Adrenal gland (tissue), 12 donors: ENCODE data around the gene NOL6. TPM values are rescaled to one million over a fixed set of nuclear protein-coding genes. Genes with fewer than 3 reads are reported as not detected.

Source experiments
- DNase-seq, 7 donors: peaks; one replicate each; pipeline ENCODE4 v3.0.0-alpha.2; 2019 to 2020
- H3K27ac ChIP-seq, 5 donors: fragments of 200-600 bp; sonication (generic) in 4 of 5; 1 replicate in 3 of 5; 2 replicates in 2 of 5; pipeline versions ENCODE4 v1.5.1 to v1.8.0; 2016 to 2020; ENCODE audit warnings: mild to moderate bottlenecking in 1 of 5
- H3K27me3 ChIP-seq: fragments of 200-600 bp; 2 replicates; pipeline ENCODE4 v1.8.0; 2021
- H3K36me3 ChIP-seq, 2 donors: fragments of 200-600 bp; replicated peaks in 1 of 2; 1 replicate in 1 of 2; 2 replicates in 1 of 2; pipeline versions ENCODE4 v1.5.1 to v1.8.0; 2018 to 2022
- H3K4me1 ChIP-seq, 2 donors: fragments of 200-600 bp; replicated peaks in 1 of 2; 1 replicate in 1 of 2; 2 replicates in 1 of 2; pipeline versions ENCODE4 v1.5.1 to v1.8.0; 2018 to 2021
- H3K4me3 ChIP-seq, 4 donors: fragments of 200-600 bp; sonication (generic) in 3 of 4; one replicate each; pipeline ENCODE4 v1.5.1; 2016 to 2018
- H3K9me3 ChIP-seq, 3 donors: fragments of 200-600 bp; sonication (generic) in 1 of 3; replicated peaks in 1 of 3; 1 replicate in 2 of 3; 2 replicates in 1 of 3; pipeline versions ENCODE4 v1.5.1 to v1.8.0; 2016 to 2021
- CTCF ChIP-seq, 6 experiments: fragments of 450-650 bp in 4 of 6; fragments of 200-600 bp in 2 of 6; sonication (generic) in 1 of 6; IDR thresholded peaks; 1 replicate in 5 of 6; 2 replicates in 1 of 6; pipeline versions ENCODE4 v1.5.1 to v1.8.0; 2016 to 2021; ENCODE audit warnings: antibody characterized with exemption in 6 of 6, mild to moderate bottlenecking in 2 of 6, moderate library complexity in 1 of 6
- POLR2A ChIP-seq, 2 donors: fragments of 450-650 bp; IDR thresholded peaks; one replicate each; pipeline ENCODE4 v1.6.1; 2017; ENCODE audit warnings: antibody characterized with exemption in 2 of 2, mild to moderate bottlenecking in 2 of 2, moderate library complexity in 1 of 2
- WGBS, 4 donors: extraction: QIAGEN DNeasy Blood & Tissue Kit in 2 of 4; methylation state at CpG; one replicate each; pipeline versions ENCODE4 v1.1.5 to v1.1.7; 2013 to 2017; 5-methylcytosine and 5-hydroxymethylcytosine counted together
- intact Hi-C, 2 donors: fragments of 100-400 bp; cut with DNase I; formaldehyde crosslinking; loops; one replicate each; pipeline versions ENCODE4 v1.14.1 to v1.15.0; 2022 to 2023
- polyA plus RNA-seq, 3 donors: library from polyadenylated mRNA; stranded (reverse); fragments of 200-250 nt in 2 of 3; fragments of 350-450 nt in 1 of 3; fragmentation: Illumina TruSeq in 1 of 3; extraction: RNeasy Lipid Tissue Mini Kit (QIAGEN cat#74804) in 1 of 3; gene quantifications; one replicate each; pipeline ENCODE4 v1.2.3, GENCODE V29; 2013 to 2014
- total RNA-seq, 9 donors: library from RNA; depleted of rRNA in 4 of 9; stranded (reverse); fragments of >200 nt in 4 of 9; fragments of 120-200 nt in 1 of 9; fragmentation: NEBNext Ultra II Directional in 1 of 9; extraction: Animal tissue kit (Norgen Biotek cat#: 25700) in 1 of 9; gene quantifications; one replicate each; pipeline versions ENCODE4 v1.1.0 to v1.2.4, GENCODE V29; 2013 to 2023
- donor health status: healthy with polysubstance abuse.
- donor health status: Bipolar disorder and iron deficiency.
- donor health status: DM: yes; HTN: yes; CAD: no.
- donor health status: DM: no; HTN: no; CAD: no.
- donor health status: DM: no; HTN: no; CAD: no.
- donor health status: DM: yes; HTN: yes; CAD: no.

Gene NOL6
- total and polyA plus RNA-seq, 12 donors, result 17.0 to 45.7 (median 28.9) TPM

- no peak for TF ChIP-seq POLR2A (IDR thresholded peaks at IDR 0.05)
- TF ChIP-seq CTCF (IDR thresholded peaks at IDR 0.05), result no peak
- Histone ChIP-seq H3K27ac (no peak overlapping the region), H3K36me3 (no peaks in the 10 kb centered on the region), H3K27me3 (no peaks in the 10 kb centered on the region), H3K4me1 (no peaks in the 10 kb centered on the region), H3K4me3 (no peak overlapping the region), H3K9me3 (no peaks in the 10 kb centered on the region)
- DNase-seq, result no peak
- 72 to 82% (median 78%) methylated on average over 10 of the region's 10 CpGs for WGBS, 4 donors
- intact Hi-C loops, result loop anchor here (5.0 kb wide), 2 partner anchors 37 to 48 kb away; no protein-coding TSS in a partner anchor
Measured at GRCh38 chr9:33419708-33420303, 53.9 kb downstream of the NOL6 start.

- intact Hi-C loops, result loop anchor here (5.0 kb wide), 2 partner anchors 39 to 46 kb away; no protein-coding TSS in a partner anchor
Measured at GRCh38 chr9:33418090-33418489, 55.6 kb downstream of the NOL6 start.

GRCh38 chr9:33416996-33417395 is 56.7 kb downstream of the NOL6 start:
- intact Hi-C loops, result loop anchor here (5.0 kb wide), 2 partner anchors 40 to 45 kb away; no protein-coding TSS in a partner anchor
- H3K4me1 ChIP-seq, result no peaks in the 10 kb centered on the region
- WGBS, 4 donors, result 61 to 66% (median 63%) methylated on average over 3 to 5 of the region's 5 CpGs
- TF ChIP-seq POLR2A (IDR thresholded peaks at IDR 0.05) (no peak), CTCF (IDR thresholded peaks at IDR 0.05) (no peak)
- no peaks in the 10 kb centered on the region for H3K9me3 ChIP-seq
- no peak overlapping the region for H3K27ac ChIP-seq
- no peak for DNase-seq
- no peaks in the 10 kb centered on the region for H3K27me3 ChIP-seq
- H3K36me3 ChIP-seq, result no peaks in the 10 kb centered on the region
- no peak overlapping the region for H3K4me3 ChIP-seq

More at GRCh38 chr9:33418090-33418489, 55.6 kb downstream of the NOL6 start:
- 81 to 93% (median 86%) methylated on average over 3 to 8 of the region's 8 CpGs for WGBS, 4 donors
- Histone ChIP-seq H3K4me3 (no peak overlapping the region), H3K4me1 (no peaks in the 10 kb centered on the region), H3K27ac (no peak overlapping the region), H3K36me3 (no peaks in the 10 kb centered on the region), H3K27me3 (no peaks in the 10 kb centered on the region), H3K9me3 (no peaks in the 10 kb centered on the region)
- no peak for TF ChIP-seq CTCF (IDR thresholded peaks at IDR 0.05)
- no peak for TF ChIP-seq POLR2A (IDR thresholded peaks at IDR 0.05)
- no peak for DNase-seq

GRCh38 chr9:33415501-33416038 is 58.2 kb downstream of the NOL6 start:
- intact Hi-C loops, result loop anchor here (5.0 kb wide), 2 partner anchors 42 to 43 kb away; no protein-coding TSS in a partner anchor

More at GRCh38 chr9:33415501-33416038, 58.2 kb downstream of the NOL6 start:
- DNase-seq, result peak; percentile 72 to 87 (median 80)
- TF ChIP-seq CTCF (IDR thresholded peaks at IDR 0.05), result peak; percentile 42 to 79 (median 73)
- no peak for TF ChIP-seq POLR2A (IDR thresholded peaks at IDR 0.05)
- no peak overlapping the region for H3K4me3 ChIP-seq
- H3K4me1 ChIP-seq, result no peaks in the 10 kb centered on the region
- no peaks in the 10 kb centered on the region for H3K36me3 ChIP-seq
- 19 to 38% (median 25%) methylated on average over 4 to 9 of the region's 9 CpGs for WGBS, 4 donors
- H3K27me3 ChIP-seq, result no peaks in the 10 kb centered on the region
- H3K27ac ChIP-seq, result no peak overlapping the region
- no peaks in the 10 kb centered on the region for H3K9me3 ChIP-seq
